IPS-11a (cell line): ENCODE results near the gene SMKR1.
"Not testable (repeated sequence)": the region's sequence is repeated elsewhere in the genome, so short reads cannot be mapped to it uniquely, and the experiment has no call there.

ENCODE experiments used
- H3K4me3 ChIP-seq: one replicate; pipeline ENCODE4 v1.5.1; 2013; ENCODE audit warnings: low read depth, low read length, control low read depth

Gene SMKR1

GRCh38 chr7:129481376-129481775 is 21.0 kb upstream of the SMKR1 start:
- H3K4me3 ChIP-seq: not testable (repeated sequence)

GRCh38 chr7:129482781-129483180 is 19.6 kb upstream of the SMKR1 start:
- H3K4me3 ChIP-seq: no peak overlapping the region

DNA sequence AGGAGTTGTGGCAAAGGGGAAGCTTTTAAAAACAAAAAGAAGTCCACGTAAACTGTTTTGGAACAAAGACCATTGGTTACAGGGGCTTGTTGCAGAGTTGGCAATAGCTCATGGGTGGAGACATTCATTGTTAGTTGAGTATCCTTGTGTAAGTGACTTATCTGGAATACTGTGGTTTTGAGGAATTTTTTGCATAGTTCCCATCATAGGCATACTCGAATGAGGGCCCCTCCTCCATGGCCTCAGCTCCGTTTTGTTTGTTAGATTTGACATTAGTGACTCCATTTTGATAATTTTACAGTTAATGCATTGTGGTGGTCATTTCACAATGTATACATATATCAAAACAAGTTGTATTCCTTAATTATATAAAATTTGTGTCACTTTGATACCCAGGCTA is 12.8 kb upstream of the SMKR1 start:
- no peak overlapping the region for H3K4me3 ChIP-seq

GRCh38 chr7:129492391-129492790 is 9.9 kb upstream of the SMKR1 start:
- H3K4me3 ChIP-seq: no peak overlapping the region

- no peak overlapping the region for H3K4me3 ChIP-seq
Measured at GRCh38 chr7:129493555-129493954, 8.8 kb upstream of the SMKR1 start.

- no peak overlapping the region for H3K4me3 ChIP-seq
Measured at GRCh38 chr7:129494041-129494440, 8.3 kb upstream of the SMKR1 start.

DNA sequence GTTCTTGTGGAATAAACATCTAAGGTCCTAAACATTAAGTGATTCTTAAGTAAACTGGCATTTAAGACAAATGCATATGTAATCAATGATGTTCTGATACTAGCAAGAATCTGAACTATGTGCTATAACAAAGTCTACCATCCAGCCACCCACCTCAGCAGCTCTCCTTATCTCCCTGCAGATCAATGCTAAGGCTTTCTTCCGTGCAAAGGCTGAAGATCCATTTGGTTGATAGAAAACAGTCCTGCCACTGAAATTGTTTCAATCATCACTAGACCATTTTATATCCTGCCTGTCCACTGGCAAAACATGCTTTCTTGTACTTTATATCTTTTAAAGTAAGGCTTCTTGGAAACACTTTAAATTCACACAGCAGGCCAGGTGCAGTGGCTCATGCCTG is 6.3 kb upstream of the SMKR1 start:
- no peak overlapping the region for H3K4me3 ChIP-seq

GRCh38 chr7:129496653-129497052 is 5.7 kb upstream of the SMKR1 start:
- no peak overlapping the region for H3K4me3 ChIP-seq

DNA sequence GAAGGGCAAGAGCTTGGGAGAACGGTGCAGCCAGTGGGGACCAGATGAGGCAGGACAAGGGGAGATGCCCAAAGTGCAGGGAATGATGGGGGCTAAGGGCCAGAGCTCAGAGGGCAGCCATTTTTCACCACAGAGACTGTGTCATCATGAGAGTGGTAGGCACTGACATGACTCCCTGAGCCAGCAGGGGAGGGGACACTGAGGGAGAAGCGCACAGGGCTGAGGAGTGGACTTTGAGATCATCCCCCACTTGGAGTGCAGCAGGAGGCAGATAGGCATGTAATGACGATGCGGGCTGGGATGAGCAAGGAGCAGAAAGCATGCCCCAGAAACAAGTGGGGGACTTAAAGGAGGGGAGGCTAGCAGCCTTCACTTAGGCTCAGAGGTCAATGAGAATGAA is 5.2 kb upstream of the SMKR1 start:
- H3K4me3 ChIP-seq: no peak overlapping the region

GRCh38 chr7:129498021-129498420 is 4.3 kb upstream of the SMKR1 start:
- no peak overlapping the region for H3K4me3 ChIP-seq

DNA sequence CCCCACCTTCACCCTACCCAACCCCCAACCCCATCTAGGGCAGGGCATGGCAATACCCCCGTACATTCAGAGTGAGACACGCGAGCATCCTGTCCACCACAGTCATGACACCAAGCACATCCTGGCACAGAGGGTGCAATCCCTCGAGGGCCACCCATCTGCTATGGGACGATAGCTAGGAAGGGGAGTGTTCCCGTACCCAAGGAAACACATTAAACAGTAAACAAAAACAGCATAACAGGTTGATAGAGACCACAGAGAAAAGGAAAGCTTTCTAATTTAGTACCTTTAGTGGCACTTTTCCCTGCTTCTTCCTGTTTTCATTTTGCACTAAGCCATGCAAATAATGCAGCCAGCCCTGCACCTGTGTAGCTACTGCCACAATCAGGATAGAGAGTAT is 2.3 kb upstream of the SMKR1 start:
- no peak overlapping the region for H3K4me3 ChIP-seq

DNA sequence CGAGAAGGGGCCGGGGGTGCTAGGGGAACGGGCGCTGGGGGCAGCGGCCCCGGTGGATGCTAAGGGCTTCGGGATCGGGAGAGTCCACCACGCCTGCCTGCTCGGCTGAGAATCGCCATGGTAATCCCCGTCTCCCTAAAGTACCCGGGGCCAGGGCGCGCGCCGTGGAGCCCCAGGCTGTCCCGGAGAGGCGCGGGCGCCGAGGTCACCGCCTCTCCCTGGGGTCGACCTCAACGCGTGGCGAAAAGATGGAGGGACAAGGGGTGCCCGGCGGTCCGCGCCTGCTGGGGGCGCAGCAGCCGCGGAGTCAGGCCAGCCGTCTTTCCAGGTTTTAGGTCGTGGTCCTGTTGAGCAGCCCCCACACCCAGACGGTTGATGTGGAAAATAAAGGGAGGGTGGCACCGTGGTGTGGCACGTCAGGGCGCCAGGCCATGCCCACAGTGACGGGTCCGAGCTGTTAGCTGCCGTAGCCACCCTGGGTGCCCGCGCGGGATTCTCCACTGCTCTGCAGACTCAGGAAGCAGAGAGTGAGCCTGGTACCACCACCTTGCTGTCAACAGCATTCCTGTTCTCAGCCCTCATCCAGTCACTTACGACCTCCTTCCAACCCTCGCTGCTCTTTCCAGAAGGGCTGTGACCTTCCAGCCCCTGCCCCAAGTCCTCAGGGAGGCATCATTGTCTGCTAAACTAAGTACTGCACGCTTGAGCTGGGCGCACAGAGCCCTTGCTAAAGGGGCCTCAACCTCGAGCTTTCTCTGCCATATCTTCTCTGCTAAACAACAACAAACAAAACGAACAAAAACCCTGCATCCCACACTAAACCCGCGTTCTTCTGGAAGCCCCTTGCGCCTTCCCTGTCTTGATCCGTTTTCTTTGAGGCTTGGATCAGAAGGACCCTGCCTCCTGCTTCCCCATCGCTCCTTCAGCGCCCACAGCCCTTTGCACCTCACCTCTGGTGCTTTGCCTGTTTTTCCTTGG is 666 bp downstream of the SMKR1 start:
- peak overlapping the region; percentile 56 for H3K4me3 ChIP-seq

- H3K4me3 ChIP-seq: no peak overlapping the region
Measured at GRCh38 chr7:129503725-129504124, 1.4 kb downstream of the SMKR1 start.

DNA sequence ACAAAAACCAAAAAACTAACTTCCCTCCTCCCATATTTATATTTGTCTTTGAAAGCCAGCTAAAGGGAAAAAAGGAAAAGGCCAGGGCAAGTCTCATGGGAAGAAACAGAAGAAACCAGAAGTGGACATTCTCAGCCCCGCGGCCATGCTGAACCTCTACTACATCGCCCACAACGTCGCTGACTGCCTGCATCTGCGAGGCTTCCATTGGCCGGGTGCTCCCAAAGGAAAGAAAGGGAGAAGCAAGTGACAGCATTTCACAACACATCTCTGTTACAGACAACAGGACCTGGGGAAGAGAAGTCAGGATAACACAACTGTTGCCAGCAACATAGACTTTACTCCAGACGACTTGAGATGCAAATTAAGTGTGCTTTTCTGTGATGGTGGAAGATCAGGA is 9.9 kb downstream of the SMKR1 start:
- H3K4me3 ChIP-seq: no peak overlapping the region

DNA sequence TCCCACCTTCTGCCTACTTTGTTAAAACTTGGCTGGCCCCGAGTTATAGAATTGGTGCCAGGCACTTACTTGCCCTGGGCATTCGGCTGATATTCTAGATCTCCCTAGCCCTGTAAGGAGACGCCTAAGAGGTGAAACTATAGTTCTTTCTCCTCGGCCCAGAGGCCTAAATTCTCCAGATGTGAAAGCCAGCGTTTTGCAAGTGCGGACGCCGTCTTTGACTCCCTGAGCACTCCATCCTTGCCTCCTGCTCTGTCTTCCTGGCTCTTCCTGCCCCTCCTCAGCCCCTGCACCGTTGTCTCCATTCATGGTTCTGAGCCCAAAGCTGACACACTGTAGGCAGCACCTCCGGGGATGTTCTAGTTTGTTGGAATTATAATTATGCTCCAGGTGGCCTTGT is 11.2 kb downstream of the SMKR1 start:
- H3K4me3 ChIP-seq: no peak overlapping the region

DNA sequence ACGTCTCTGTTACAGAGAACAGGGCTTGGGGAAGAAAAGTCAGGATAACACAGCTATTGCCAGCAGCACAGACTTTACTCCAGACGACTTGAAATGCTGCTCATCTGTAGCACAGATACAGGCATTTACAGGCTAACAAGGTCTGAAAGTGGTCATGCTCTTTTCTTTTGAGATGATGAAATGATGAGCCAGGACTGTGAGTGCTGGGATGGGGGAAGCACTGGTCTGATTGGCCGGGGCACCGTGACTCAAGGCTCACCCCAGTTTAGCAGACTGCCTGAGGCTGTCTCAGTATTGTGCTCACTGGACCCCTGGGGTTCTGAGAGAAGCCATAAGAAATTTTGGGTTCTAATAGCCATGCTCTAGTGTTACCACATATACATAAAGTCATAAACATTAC is 12.4 kb downstream of the SMKR1 start:
- no peak overlapping the region for H3K4me3 ChIP-seq

GRCh38 chr7:129515381-129515780 is 13.1 kb downstream of the SMKR1 start:
- no peak overlapping the region for H3K4me3 ChIP-seq

DNA sequence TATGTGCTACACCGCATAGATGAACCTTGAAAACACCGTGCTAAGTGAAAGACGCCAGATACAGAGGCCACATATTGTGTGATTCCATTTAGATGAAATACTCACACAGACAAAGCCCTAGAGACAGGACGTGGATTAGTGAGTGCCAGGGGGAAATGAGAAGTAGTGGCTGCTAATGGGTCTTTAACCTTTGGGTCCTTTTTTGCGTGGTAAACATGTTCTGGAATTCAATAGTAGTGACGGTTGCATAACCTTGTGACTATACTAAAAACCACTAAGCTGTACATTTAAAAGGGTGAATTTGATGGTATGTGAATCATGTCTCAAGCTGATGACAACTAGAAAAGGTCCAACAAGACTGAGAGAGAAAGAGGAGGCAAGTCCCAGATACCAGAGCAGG is 15.6 kb downstream of the SMKR1 start:
- H3K4me3 ChIP-seq: no peak overlapping the region

- no peak overlapping the region for H3K4me3 ChIP-seq
Measured at GRCh38 chr7:129519464-129519863, 17.1 kb downstream of the SMKR1 start.

GRCh38 chr7:129522088-129522970 is 20.0 kb downstream of the SMKR1 start:
- no peak overlapping the region for H3K4me3 ChIP-seq

DNA sequence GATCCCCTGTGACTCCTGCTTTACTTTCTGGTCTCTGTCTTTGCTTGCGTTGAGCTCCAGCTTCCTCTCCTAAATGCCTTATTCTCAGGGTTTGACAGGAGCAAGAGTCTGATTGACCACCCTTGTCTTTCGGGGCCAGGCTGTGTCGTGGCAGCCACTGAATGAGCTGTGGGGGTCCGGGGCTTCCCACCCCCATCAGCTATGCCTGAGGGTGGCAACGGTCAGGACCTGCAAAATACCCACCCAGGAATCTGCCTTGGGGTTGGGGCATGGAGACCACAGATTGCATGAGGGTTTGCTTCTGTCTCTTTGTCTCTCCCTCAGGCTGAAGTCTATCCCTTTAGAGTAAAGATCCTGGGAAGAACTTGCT is 20.6 kb downstream of the SMKR1 start:
- H3K4me3 ChIP-seq: no peak overlapping the region

DNA sequence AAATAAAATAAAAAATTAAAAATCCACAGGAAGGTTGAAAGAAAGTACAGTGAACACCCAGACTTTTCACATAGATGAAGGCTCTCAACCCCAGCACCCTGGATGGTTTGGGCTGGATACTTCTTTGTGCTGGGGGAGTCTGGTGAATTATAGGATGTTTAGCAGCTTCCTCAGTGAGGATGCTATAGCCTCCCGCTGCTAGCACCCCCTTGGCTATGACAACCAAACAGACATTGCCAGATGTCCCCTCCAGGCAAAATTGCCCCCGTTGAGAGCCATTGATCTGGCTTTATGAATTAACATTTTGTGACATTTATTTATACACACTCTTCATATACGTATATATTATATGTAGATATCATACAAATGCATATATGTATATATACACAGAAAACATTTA is 21.6 kb downstream of the SMKR1 start:
- no peak overlapping the region for H3K4me3 ChIP-seq
